C4-2B (cell line): ENCODE results near the gene TBC1D25.

Experiments
- ZFX ChIP-seq: fragments of 450-650 bp; IDR thresholded peaks from 2 replicates; pipeline ENCODE4 v1.6.1; 2017
- TF ChIP-seq, protein P1 (sequence below): fragments of 450-650 bp; conservative IDR thresholded peaks from 2 replicates; pipeline ENCODE4 v1.5.1; 2017; ENCODE audit warnings: mild to moderate bottlenecking

DNA sequence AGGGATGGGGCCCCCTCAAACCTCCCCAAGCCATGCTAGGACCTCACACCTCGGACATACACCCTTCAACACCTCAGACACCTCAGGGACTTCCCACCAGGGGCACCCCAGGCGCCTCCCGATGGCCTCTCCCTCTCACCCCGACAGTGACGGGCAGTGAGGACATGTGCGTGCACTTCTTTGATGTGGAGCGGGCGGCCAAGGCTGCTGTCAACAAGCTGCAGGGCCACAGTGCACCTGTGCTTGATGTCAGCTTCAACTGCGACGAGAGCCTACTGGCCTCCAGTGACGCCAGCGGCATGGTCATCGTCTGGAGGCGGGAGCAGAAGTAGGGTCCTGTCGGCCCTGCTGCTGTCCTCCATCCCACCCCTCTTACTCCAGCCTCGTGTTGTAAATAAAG, 65.2 kb downstream of the TBC1D25 start:
- TF ChIP-seq, protein P1, sequence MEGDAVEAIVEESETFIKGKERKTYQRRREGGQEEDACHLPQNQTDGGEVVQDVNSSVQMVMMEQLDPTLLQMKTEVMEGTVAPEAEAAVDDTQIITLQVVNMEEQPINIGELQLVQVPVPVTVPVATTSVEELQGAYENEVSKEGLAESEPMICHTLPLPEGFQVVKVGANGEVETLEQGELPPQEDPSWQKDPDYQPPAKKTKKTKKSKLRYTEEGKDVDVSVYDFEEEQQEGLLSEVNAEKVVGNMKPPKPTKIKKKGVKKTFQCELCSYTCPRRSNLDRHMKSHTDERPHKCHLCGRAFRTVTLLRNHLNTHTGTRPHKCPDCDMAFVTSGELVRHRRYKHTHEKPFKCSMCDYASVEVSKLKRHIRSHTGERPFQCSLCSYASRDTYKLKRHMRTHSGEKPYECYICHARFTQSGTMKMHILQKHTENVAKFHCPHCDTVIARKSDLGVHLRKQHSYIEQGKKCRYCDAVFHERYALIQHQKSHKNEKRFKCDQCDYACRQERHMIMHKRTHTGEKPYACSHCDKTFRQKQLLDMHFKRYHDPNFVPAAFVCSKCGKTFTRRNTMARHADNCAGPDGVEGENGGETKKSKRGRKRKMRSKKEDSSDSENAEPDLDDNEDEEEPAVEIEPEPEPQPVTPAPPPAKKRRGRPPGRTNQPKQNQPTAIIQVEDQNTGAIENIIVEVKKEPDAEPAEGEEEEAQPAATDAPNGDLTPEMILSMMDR = no peak
- no peak for TF ChIP-seq ZFX
